Astrocyte (in vitro differentiated cells and primary cell): ENCODE measurements around the gene TRPM8.

Experiments
- EZH2 ChIP-seq: IDR thresholded peaks from 2 replicates; pipeline ENCODE4 v1.6.1; 2012; ENCODE audit warnings: mild to moderate bottlenecking, low read length, inconsistent platforms; ENCODE audit not compliant: insufficient read depth
- TF ChIP-seq, protein P1 (sequence below): IDR thresholded peaks from 2 replicates; pipeline ENCODE4 v1.5.1; 2011; ENCODE audit warnings: low read depth, mild to moderate bottlenecking, inconsistent platforms, low read length, moderate library complexity; ENCODE audit not compliant: insufficient read depth

DNA sequence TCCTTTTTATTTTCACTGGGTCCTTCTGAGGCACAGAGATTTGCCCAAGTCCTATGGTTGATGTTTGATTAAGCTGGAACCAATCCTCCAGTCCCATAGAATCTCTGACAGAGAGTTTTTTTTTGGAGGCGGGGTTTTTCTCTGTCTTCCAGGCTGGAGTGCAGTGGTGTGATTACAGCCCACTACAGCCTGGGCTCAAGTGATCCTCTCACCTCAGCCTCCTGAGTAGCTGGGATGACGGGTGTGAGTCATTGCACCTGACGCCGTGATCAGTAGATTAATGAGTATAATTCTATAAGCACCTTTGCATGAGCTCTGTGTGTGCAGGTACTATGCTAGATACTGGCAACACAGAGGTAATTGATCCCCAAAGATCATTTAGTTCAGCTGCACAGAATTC lies 15.3 kb upstream of the TRPM8 start:
- TF ChIP-seq, protein P1, sequence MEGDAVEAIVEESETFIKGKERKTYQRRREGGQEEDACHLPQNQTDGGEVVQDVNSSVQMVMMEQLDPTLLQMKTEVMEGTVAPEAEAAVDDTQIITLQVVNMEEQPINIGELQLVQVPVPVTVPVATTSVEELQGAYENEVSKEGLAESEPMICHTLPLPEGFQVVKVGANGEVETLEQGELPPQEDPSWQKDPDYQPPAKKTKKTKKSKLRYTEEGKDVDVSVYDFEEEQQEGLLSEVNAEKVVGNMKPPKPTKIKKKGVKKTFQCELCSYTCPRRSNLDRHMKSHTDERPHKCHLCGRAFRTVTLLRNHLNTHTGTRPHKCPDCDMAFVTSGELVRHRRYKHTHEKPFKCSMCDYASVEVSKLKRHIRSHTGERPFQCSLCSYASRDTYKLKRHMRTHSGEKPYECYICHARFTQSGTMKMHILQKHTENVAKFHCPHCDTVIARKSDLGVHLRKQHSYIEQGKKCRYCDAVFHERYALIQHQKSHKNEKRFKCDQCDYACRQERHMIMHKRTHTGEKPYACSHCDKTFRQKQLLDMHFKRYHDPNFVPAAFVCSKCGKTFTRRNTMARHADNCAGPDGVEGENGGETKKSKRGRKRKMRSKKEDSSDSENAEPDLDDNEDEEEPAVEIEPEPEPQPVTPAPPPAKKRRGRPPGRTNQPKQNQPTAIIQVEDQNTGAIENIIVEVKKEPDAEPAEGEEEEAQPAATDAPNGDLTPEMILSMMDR = no peak
- TF ChIP-seq EZH2 = no peak
